ENCODE results near the gene TTC28.
"Not testable (repeated sequence)": the region's sequence is repeated elsewhere in the genome, so short reads cannot be mapped to it uniquely, and the experiment has no call there.

TTC28 gene

DNA sequence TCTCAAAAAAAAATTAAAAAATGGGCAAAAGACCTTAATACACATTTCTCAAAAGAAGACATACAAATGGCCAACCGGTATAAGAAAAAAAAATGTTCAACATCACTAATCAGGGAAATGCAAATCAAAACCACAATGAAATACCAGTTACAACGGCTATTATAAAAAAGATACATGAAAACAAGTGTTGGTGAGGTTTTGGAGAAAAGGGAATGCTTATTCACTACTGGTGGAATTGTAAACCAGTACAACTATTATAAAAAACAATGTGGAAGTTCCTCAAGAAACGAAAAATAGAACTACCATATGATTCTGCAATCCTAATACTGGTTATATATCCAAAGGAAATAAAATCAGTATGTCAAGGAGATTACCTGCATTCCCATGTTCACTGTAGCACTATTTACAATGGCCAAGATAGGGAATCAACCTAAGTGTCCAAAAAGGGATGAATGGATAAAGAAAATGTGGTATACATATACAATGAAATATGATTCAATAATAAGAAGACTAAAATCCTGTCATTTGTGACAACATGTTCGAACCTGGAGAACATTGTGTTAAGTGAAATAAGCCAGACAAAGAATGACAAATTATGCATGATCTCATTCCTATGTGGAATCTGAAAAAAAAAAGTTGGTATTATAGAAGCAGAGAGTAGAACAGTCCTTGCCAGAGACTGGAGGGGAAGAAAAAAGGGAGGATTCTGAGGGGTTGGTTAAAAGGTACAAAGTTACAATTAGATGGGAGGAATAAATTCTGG, 503.7 kb downstream of the TTC28 start:
- Mint-ChIP-seq H3K27me3 (no peaks in the 10 kb centered on the region), H3K4me3 (no peak overlapping the region), H3K4me1 (no peaks in the 10 kb centered on the region), H3K9me3 (no peaks in the 10 kb centered on the region), H3K27ac (no peak overlapping the region), H3K36me3 (ENCODE audit: low read depth) (no peaks in the 10 kb centered on the region)
- no peak for ATAC-seq
- DNase-seq: no peak

DNA sequence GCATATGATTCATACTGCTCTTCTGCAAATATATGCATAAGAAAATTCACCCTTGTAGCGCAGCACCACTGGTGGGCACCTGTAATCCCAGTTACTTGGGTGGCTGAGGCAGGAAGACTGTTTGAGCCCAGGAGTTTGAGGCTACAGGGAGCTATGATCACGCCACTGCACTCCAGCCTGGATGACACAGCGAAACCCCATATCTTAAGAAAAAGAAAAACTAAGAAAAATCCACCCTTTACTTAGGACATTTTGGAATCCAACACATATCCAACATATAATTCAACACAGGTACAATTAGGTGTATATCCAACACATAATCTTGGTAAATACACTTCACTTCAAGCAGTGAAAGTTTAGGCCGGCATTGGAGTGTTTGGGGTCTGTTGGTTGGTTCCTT, 505.1 kb downstream of the TTC28 start:
- Mint-ChIP-seq H3K27ac (no peak overlapping the region), H3K27me3 (no peaks in the 10 kb centered on the region), H3K4me1 (no peaks in the 10 kb centered on the region), H3K36me3 (ENCODE audit: low read depth) (no peaks in the 10 kb centered on the region), H3K9me3 (no peaks in the 10 kb centered on the region), H3K4me3 (no peak overlapping the region)
- DNase-seq: no peak
- ATAC-seq: no peak

DNA sequence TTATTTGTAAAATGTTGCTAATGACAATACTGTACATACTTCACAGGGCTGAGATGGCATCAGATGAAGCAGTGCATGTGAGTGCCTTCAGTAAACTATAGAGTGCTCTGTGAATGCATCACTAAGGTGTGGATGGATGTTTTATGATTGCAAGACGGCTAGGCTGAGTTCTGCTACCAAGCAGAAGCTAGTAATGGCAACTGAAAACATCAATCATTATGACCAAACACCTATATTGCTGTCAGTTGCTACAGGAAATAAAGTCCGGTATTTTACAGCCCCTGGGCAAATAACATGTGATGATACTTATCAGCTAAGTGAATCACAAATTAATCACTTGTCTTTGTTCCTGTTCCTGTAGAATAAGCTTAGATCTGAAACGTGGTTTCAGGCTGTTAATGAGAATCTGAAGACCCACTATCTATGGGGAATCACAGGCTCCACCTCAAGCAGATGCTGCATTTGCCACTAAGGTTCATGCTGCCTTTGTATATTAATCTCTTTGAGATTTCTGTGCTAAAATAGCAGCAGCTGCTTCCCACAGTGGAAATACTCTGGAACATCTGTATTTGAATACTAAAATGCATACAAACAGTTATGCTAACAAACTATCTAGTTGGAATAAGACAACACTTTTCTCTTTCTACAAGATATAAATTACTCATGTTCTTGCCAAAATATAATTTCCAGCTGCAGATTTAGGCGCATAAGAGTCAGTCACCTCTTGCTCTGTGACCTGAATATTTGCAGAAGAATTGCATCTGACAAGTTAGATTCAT, 506.6 kb downstream of the TTC28 start:
- Mint-ChIP-seq H3K27me3 (no peaks in the 10 kb centered on the region), H3K27ac (no peak overlapping the region), H3K4me3 (no peak overlapping the region), H3K4me1 (no peaks in the 10 kb centered on the region), H3K36me3 (ENCODE audit: low read depth) (no peaks in the 10 kb centered on the region), H3K9me3 (no peaks in the 10 kb centered on the region)
- ATAC-seq: no peak
- no peak for DNase-seq

DNA sequence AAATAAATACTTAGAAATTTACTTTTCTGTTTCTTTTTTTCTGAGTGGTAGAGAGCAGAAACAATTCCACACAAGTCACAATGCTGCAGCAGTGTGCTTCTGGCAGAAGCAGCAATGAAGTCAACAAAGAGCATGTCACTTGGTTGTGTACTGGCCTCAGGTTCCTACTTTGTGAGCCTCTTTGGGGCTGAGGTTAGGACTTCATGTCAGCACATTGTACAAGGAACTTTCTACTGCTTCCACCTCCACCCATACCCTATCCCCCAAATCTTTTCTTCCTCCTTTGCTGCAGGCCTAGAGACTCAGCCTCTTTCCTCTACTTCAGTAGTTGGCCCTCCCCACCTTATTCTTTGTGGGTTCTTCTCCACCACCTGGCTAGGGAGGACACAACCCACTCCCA, 507.9 kb downstream of the TTC28 start:
- DNase-seq (no peak), ATAC-seq (no peak)
- Mint-ChIP-seq H3K4me1 (no peaks in the 10 kb centered on the region), H3K36me3 (ENCODE audit: low read depth) (no peaks in the 10 kb centered on the region), H3K27ac (no peak overlapping the region), H3K27me3 (no peaks in the 10 kb centered on the region), H3K4me3 (no peak overlapping the region), H3K9me3 (peaks cover 3% of the 10 kb centered on the region)

DNA sequence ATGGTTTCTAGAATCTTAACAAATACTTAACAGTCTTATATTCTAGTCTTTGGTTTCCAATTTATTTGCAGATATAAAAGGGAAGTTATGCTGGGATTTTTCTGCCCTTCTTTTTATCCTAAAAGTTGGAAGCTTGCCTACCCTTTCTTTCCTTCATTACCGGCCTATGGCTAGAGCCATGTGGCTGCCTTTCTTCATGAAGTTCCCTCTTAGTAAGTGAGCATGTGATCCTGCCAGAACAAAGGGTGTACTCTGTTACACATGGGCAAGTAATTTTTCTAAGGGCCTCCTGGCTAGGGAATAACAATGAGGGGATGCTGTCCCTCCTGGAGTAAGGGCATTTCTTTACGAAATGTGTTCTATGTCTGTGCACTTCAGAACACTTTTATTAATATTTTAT, 508.5 kb downstream of the TTC28 start:
- Mint-ChIP-seq H3K4me3 (no peak overlapping the region), H3K9me3 (peaks cover 8% of the 10 kb centered on the region), H3K27ac (no peak overlapping the region), H3K36me3 (ENCODE audit: low read depth) (no peaks in the 10 kb centered on the region), H3K27me3 (no peaks in the 10 kb centered on the region), H3K4me1 (no peaks in the 10 kb centered on the region)
- ATAC-seq: no peak
- no peak for DNase-seq

DNA sequence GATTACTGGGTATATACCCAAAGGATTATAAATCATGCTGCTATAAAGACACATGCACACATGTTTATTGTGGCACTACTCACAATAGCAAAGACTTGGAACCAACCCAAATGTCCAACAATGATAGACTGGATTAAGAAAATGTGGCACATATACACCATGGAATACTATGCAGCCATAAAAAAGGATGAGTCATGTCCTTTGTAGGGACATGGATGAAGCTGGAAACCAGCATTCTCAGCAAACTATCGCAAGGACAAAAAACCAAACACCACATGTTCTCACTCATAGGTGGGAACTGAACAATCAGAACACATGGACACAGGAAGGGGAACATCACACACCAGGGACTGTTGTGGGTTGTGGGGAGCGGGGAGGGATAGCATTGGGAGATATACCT, 510.3 kb downstream of the TTC28 start:
- not testable (repeated sequence) for H3K36me3 Mint-ChIP-seq (ENCODE audit: low read depth); H3K27ac Mint-ChIP-seq

DNA sequence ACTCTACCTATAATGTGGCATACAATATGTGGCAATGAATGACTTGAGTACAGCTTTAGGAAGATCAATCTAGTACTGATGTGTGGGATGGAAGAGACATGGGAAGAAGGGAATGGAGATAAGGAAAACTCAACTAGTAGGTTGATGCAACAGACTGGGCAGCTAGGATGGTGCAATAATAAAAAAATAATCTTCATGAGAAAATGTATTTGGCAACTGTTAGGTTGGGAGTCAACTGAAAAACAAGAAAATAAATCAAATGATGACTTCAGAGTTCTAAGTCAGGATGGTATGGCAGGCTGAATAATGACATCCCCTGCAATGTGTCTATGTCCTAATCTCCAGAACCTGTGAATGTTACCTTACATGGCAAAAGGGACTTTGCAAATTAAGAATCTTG, 523.8 kb downstream of the TTC28 start:
- no peaks in the 10 kb centered on the region for H3K36me3 Mint-ChIP-seq (ENCODE audit: low read depth)
- no peak overlapping the region for H3K27ac Mint-ChIP-seq
- ATAC-seq: no peak
- H3K27me3 Mint-ChIP-seq: peaks cover 5% of the 10 kb centered on the region
- H3K4me1 Mint-ChIP-seq: no peaks in the 10 kb centered on the region
- no peak for DNase-seq
- H3K4me3 Mint-ChIP-seq: no peak overlapping the region
- peaks cover 4% of the 10 kb centered on the region for H3K9me3 Mint-ChIP-seq

More for the DNA sequence above, 510.3 kb downstream of the TTC28 start:
- not testable (repeated sequence) for H3K27me3 Mint-ChIP-seq, H3K4me1 Mint-ChIP-seq, ATAC-seq, H3K4me3 Mint-ChIP-seq, DNase-seq
- peaks cover 14% of the 10 kb centered on the region for H3K9me3 Mint-ChIP-seq

DNA sequence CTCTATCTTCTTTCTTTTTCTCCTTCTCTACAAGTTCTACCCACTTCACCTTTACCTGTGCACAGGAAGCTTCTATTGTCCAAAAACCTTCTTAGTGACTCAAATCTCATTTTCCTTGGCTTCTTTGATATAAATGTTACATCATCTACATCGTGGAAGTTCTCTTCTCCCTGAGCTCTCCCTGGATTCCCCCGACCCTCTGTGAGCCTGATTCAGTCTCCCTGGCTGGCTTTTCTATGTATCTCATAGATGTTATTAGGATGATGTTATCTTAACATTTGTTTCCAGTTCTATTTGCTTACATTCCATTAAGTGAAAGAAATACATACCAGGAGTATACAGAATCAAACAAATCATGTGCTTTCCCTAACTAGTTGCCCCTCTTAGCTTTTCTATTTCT, 524.8 kb downstream of the TTC28 start:
- Mint-ChIP-seq H3K9me3 (peaks cover 4% of the 10 kb centered on the region), H3K4me1 (no peaks in the 10 kb centered on the region), H3K27me3 (peaks cover 5% of the 10 kb centered on the region), H3K27ac (no peak overlapping the region), H3K36me3 (ENCODE audit: low read depth) (no peaks in the 10 kb centered on the region), H3K4me3 (no peak overlapping the region)
- DNase-seq (no peak), ATAC-seq (no peak)

DNA sequence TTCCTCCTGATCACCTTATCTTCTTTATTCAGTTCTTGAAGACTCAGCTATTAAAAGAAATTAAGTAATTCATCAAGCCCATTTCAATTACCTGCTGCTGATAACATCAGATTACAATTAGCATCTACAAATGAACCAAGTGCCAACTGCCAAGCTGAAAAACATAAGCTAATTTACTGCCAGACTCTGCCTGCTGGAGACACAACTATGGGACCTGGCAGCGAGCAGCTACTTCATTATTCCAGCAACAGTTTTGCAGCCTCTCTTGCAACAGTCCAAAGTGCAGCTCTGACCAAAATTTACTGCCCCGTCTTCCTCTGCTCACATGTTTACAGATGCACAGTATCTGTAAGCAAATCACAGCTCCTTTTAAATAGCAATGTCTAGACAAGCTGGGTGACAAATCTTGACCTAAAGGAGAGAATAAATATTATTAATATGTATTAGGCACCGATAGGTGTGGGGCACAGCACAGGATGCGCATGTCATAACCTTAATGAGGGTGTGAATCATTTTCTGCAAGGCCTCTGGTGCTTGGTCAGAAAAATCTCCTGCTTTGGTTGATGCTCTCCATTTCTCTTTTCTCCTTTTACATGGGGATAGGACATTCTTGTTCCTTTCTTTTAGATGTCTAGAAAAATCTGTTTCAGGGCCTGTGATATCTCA, 528.4 kb downstream of the TTC28 start:
- Mint-ChIP-seq H3K36me3 (ENCODE audit: low read depth) (no peaks in the 10 kb centered on the region), H3K4me1 (no peaks in the 10 kb centered on the region), H3K9me3 (peaks cover under 1% of the 10 kb centered on the region), H3K4me3 (no peak overlapping the region), H3K27ac (no peak overlapping the region), H3K27me3 (peaks cover 5% of the 10 kb centered on the region)
- DNase-seq: no peak
- no peak for ATAC-seq

DNA sequence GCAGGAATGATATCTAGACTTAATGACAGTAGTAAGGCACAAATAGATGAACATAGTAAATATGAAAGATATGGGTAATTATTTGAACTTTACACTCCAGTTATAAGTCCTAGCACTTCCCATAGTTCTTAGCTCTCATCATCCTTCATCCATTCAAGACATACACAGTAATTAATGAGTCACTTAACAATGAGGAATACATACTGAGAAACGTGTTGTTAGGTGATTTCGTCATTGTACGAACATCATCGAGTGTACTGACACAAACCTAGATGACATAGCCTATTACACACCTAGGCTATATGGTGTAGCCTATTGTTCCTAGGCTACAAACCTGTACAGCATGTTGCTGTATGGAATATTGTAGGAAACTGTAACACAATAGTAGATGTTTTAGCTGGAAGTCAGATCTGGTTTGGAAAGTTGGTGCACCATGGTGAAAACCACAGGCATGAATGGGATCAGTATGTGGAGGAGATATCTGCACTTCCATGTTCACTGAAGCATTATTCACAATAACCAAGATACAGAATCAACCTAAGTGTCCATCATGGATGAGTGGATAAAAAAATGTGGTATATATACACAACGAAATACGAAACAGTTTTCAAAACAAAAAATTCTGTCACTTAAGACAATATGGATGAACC, 530.7 kb downstream of the TTC28 start:
- DNase-seq (no peak), ATAC-seq (no peak)
- H3K4me1 Mint-ChIP-seq: no peaks in the 10 kb centered on the region
- no peaks in the 10 kb centered on the region for H3K36me3 Mint-ChIP-seq (ENCODE audit: low read depth)
- H3K27me3 Mint-ChIP-seq: no peaks in the 10 kb centered on the region
- H3K4me3 Mint-ChIP-seq: no peak overlapping the region
- H3K9me3 Mint-ChIP-seq: no peaks in the 10 kb centered on the region
- no peak overlapping the region for H3K27ac Mint-ChIP-seq

DNA sequence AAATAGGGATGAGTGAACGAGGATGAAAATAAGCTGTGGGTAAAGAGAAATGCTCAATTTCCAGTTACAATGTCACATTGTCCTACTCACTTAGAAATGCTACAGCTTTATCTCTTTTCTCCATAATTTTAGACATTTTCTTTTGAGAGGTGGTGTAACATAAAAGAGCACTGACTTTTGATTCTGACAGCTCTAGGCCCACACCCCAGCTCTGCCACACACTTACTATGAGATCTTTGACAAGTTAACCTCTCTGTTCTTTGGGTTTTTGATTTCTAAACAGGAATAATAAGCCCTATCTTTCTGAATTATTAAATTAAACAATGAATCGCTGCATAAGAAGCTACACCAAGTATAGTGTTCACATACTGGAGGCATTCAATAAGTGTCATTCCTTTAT, 532.2 kb downstream of the TTC28 start:
- Mint-ChIP-seq H3K4me1 (no peaks in the 10 kb centered on the region), H3K27ac (no peak overlapping the region), H3K27me3 (no peaks in the 10 kb centered on the region)

DNA sequence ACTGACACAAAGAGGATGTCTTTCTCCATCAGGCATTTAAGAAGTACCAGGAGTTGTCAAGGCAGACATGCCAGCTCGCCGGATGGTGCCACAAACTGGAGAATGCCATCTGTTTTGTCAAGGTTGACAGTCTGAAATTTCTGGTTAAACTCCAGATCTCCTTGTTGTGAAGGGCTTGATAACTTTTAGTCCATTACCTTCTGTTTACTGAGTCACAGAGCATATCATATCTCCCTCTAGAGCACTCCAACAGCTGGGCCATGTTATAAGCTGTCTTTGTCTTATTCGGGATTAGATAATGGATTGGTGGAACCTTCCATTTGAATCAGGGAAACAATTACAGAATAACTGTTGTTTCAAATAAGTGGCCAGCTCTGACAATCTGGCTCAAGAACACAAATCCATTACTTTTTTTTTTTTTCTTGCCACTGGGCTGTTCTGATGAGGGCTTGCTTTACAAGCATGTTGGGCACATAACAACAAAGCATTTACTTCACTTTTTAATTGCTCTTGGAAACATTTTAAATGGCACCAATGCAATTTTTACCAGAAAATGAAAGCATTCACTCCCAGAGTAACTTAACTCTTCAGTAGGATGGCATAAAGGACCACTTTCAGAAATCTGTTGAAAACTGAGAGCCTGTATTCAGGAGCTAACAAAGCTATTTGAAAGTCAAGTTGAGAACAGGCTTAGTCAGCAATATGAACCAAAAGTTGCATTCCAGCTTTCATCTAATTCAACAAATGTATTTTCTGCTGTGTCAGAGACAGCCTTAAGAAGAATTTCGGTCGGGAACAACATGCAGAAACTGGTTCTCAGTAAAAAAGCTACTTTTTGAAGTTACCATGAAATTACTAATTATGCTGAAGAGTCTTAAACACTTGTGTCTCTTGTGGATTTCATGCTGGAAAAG, 533.0 kb downstream of the TTC28 start:
- no peaks in the 10 kb centered on the region for H3K9me3 Mint-ChIP-seq

More for the DNA sequence above, 532.2 kb downstream of the TTC28 start:
- Mint-ChIP-seq H3K9me3 (no peaks in the 10 kb centered on the region), H3K4me3 (no peak overlapping the region), H3K36me3 (ENCODE audit: low read depth) (no peaks in the 10 kb centered on the region)
- DNase-seq (no peak), ATAC-seq (no peak)

DNA sequence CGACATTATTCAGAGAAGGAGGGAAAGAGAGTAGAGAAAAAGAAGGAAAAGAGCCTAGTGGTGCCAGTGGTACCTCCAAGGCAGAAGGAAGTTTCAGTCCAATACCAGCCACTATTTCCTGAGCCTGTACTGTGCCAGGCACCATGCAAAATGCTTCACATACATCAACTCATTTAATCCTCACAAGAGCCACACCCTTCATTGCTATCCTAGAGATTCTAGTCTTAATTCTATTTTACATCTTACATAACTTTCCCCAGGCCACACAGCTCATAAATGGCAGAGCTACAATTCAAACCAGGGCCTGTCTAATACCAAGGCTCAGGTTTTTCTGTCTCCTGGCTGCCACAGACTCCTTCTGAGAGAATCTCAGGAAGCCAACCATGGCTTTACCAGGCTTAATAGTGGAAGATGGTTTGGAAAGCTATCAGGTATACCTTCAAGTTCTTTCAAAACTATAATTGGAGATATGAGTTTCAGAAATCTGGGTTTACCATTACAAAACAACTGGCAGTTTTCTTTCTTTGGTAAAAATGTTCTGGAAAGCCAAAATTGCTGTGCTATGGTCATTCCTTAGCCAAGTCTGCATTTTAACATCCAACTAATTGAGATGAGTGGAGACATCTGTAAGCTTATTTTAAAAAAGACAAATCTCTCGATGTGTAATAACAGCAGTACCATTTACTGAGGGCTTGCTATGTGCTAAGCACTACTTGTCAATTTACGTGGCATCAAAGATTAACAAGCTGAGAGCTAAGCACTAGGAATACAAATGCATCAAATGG, 535.5 kb downstream of the TTC28 start:
- no peak overlapping the region for H3K27ac Mint-ChIP-seq
- ATAC-seq: no peak
- H3K4me1 Mint-ChIP-seq: no peaks in the 10 kb centered on the region
- no peak for DNase-seq
- H3K36me3 Mint-ChIP-seq (ENCODE audit: low read depth): no peaks in the 10 kb centered on the region
- no peaks in the 10 kb centered on the region for H3K9me3 Mint-ChIP-seq
- no peaks in the 10 kb centered on the region for H3K27me3 Mint-ChIP-seq
- H3K4me3 Mint-ChIP-seq: no peak overlapping the region

More for the DNA sequence above, 533.0 kb downstream of the TTC28 start:
- no peak for ATAC-seq
- Mint-ChIP-seq H3K27ac (no peak overlapping the region), H3K4me3 (no peak overlapping the region), H3K27me3 (no peaks in the 10 kb centered on the region), H3K4me1 (no peaks in the 10 kb centered on the region), H3K36me3 (ENCODE audit: low read depth) (no peaks in the 10 kb centered on the region)
- DNase-seq: no peak
